Stimulated activated CD8-positive, alpha-beta memory T cell treated with anti-CD3 and anti-CD28 coated beads, Interleukin-4, amount 100 ng/mL, for 24 hours (primary cell): ENCODE results near the gene CACNA1B.
"Not testable (repeated sequence)": the region's sequence is repeated elsewhere in the genome, so short reads cannot be mapped to it uniquely, and the experiment has no call there.

Experiments used
- DNase-seq: peaks from one replicate; pipeline ENCODE4 v3.0.0-alpha.2; 2020; ENCODE audit warnings: low read depth

Gene CACNA1B

GRCh38 chr9:138015021-138015829, 137.6 kb downstream of the CACNA1B start:
- no peak for DNase-seq

GRCh38 chr9:138016406-138017187, 139.0 kb downstream of the CACNA1B start:
- DNase-seq, result no peak

- no peak for DNase-seq
Measured at GRCh38 chr9:138017200-138017599, 139.6 kb downstream of the CACNA1B start.

GRCh38 chr9:138019514-138019913, 141.9 kb downstream of the CACNA1B start:
- DNase-seq, result not testable (repeated sequence)

GRCh38 chr9:138020120-138020794, 142.7 kb downstream of the CACNA1B start:
- DNase-seq, result no peak

GRCh38 chr9:138020795-138021182, 143.2 kb downstream of the CACNA1B start:
- DNase-seq, result no peak

GRCh38 chr9:138021251-138022056, 143.9 kb downstream of the CACNA1B start:
- no peak for DNase-seq

- no peak for DNase-seq
Measured at GRCh38 chr9:138022121-138022741, 144.6 kb downstream of the CACNA1B start.

- DNase-seq, result no peak
Measured at GRCh38 chr9:138022756-138023393, 145.3 kb downstream of the CACNA1B start.

GRCh38 chr9:138023394-138024124, 146.0 kb downstream of the CACNA1B start:
- DNase-seq, result no peak

- DNase-seq, result no peak
Measured at GRCh38 chr9:138024131-138024530, 146.5 kb downstream of the CACNA1B start.

GRCh38 chr9:138024831-138025291, 147.3 kb downstream of the CACNA1B start:
- DNase-seq, result no peak

- DNase-seq, result no peak
Measured at GRCh38 chr9:138025417-138025816, 147.8 kb downstream of the CACNA1B start.

- DNase-seq, result no peak
Measured at GRCh38 chr9:138025908-138026307, 148.3 kb downstream of the CACNA1B start.

- no peak for DNase-seq
Measured at GRCh38 chr9:138028596-138028995, 151.0 kb downstream of the CACNA1B start.

- DNase-seq, result no peak
Measured at GRCh38 chr9:138031186-138031585, 153.6 kb downstream of the CACNA1B start.

- no peak for DNase-seq
Measured at GRCh38 chr9:138033950-138034349, 156.4 kb downstream of the CACNA1B start.

GRCh38 chr9:138037140-138037539, 159.6 kb downstream of the CACNA1B start:
- no peak for DNase-seq

- no peak for DNase-seq
Measured at GRCh38 chr9:138038244-138038671, 160.7 kb downstream of the CACNA1B start.
